ENCODE results near the gene GPR12.
A peak's percentile ranks its signal among the peaks of the same experiment; 100 is the strongest.
"Not testable (repeated sequence)": the region's sequence is repeated elsewhere in the genome, so short reads cannot be mapped to it uniquely, and the experiment has no call there.

The GPR12 gene

DNA sequence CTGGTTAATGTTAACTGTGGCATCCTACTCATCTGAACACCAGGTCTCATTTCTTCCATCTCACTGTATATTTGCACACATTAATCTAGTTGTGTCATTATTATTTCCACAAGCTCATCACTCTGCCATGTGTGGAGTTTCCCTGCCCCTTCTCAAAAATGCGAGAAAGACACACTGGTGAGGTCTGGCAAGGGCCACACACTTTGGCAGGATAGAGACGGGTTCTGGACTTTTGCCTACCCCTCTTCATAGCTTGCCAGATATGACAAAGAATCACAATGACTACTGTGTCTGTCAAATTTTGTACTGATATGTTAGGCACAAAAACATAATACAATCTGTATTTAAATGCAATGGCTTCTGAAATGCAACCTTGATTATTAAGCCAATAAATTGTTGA lies 12.9 kb downstream of the GPR12 start:
- no peak for DNase-seq (ENCODE audit: low read depth)

DNA sequence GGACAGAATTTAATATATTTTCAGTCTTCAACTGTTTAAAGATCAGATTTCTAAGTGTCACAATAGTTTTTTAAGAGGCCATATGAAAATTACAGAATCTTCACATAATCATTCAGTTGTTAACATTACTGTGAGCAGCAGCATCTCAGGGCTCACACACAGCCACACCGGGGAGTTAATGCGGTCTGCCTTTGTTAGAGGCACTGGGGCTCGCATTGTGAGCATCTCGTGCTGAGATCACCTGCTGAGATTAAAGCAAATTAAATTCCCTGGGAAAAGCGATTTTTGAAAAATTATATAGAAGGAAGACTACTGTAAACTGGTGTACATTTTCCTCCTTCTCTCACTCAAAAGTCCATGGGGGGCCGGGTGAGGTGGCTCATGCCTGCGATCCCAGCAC lies 16.6 kb downstream of the GPR12 start:
- DNase-seq (ENCODE audit: low read depth): no peak

DNA sequence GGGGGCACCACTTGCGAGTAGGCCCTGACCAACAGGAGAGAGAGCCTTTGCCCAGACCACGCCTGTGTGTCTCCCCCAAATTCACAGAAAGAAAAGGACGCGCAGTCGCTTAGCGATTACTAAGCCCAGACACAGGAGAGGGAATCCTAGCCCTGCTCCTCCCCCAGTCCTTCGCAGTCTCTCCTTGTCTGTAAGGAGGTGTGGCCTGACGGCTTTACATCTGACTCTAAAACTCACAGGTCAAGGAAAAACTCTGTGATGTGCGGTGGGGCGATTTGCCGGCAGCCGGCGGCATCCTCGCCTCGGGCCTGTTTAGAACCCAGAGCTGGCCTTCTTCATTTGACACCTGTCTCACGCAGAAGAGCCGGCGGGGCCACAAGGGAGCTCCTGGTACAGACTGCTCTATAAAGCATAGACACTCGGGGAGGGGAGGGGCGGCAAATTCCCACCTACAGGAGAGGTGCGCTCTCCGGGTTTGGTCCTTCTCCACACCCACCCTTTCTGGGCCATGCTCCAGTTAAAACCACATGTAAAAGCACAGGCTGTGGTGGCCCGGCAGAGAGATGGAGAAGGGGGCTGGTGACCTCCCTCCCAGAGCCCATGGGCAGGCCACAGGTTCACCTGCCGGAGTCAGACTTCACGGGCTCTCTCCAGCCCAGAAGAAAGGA lies 17.8 kb downstream of the GPR12 start:
- DNase-seq (ENCODE audit: low read depth): no peak

DNA sequence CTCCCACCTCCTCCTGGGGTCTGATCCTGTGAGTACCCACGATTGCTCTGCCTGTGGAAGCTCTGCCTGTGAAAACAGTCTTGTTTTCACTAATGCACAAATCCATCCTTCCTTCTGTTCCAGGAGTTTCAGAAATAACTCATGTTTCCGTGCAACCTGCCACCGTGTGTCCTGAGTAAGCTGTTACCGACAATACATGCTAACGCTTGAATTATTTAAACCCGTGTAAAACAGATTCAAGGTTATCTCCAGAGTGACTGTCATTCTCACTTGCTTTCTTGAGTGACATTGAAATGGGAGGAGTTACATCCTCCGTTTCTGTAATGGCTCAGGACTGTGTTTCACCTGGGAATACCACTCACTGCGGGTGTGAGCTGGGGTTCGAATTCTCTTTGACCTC lies 24.9 kb downstream of the GPR12 start:
- no peak for DNase-seq (ENCODE audit: low read depth)

DNA sequence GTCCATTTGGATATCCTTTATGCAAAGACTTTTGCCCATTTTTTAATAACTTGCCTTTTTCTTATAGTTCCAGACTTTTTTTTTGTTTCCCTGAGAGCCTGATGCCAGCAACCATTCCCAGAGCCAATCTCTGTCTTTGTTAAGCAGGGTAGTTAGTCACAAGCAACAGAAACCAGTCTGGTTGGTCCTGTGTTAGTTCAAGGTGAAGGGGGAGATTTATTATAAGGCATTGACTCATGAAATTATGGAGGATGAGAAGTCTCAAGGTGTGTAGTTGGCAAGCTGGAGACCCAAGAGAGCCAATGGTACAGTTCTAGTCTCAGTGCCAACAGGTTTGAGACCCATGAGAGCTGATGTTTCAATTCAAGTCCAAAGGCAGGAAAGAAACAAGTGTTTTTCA lies 33.0 kb downstream of the GPR12 start:
- no peak for DNase-seq (ENCODE audit: low read depth)

DNA sequence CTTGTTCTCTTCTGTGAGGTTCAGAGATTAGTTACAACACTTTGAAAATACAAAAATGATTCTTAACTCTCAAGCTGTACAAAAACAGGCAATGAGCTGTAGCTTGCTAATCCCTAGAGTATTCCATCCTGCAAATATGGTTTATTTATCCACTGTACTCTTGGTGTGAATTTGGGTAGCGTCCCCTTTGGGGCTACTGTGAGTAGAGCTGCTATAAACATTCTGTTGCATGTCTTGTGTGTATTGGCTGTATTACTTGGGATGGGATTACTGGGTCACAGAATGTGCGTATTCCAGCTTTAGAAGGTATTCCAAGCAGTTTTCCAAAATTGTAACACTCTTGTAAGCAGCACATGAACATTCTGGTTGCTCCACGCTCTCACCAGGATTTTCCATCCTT lies 33.5 kb downstream of the GPR12 start:
- DNase-seq (ENCODE audit: low read depth): no peak

DNA sequence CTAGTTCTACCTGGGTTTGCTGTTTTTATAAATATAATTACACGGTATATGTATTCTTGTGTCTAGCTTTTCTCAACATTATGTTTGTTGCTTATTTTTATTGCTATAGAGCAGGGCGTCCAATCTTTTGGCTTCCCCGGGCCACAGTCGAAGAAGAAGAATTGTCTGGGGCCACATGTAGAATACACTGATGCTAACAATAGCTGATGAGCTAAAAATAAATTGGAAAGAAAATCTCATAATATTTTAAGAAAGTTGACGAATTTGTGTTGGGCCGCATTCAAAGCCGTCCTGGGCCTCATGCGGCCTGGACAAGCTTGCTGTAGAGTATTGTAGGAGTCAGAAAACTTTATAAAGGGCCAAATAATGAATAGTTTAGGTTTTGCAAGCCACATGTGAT lies 33.9 kb downstream of the GPR12 start:
- DNase-seq (ENCODE audit: low read depth): no peak

DNA sequence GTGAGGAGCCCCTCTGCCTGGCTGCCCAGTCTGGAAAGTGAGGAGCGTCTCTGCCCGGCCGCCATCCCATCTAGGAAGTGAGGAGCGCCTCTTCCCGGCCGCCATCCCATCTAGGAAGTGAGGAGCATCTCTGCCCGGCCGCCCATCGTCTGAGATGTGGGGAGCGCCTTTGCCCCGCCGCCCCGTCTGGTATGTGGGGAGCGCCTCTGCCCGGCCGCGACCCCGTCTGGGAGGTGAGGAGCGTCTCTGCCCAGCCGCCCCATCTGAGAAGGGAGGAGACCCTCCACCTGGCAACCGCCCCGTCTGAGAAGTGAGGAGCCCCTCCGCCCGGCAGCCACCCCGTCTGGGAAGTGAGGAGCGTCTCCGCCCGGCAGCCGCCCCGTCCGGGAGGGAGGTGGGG lies 37.0 kb downstream of the GPR12 start:
- not testable (repeated sequence) for DNase-seq (ENCODE audit: low read depth)

DNA sequence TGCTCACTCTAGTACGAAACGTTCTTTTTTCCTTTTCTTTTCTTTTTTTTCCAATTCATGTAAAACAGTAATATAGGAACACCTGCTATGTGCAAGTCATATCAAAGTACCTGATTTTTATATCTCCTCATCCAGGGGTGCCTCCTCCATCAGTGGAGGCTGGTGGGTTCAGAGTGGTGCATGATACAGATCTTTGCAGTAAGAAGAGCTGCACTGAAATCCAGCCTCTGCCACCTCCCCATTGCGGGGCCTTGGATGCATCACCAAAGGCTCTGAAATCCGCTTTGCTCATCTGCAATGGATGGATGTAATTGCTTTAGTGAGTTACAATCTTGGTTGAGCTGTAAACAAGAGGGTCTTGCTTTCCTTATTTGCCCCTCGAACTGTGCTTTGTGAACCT lies 38.3 kb downstream of the GPR12 start:
- DNase-seq (ENCODE audit: low read depth): no peak

DNA sequence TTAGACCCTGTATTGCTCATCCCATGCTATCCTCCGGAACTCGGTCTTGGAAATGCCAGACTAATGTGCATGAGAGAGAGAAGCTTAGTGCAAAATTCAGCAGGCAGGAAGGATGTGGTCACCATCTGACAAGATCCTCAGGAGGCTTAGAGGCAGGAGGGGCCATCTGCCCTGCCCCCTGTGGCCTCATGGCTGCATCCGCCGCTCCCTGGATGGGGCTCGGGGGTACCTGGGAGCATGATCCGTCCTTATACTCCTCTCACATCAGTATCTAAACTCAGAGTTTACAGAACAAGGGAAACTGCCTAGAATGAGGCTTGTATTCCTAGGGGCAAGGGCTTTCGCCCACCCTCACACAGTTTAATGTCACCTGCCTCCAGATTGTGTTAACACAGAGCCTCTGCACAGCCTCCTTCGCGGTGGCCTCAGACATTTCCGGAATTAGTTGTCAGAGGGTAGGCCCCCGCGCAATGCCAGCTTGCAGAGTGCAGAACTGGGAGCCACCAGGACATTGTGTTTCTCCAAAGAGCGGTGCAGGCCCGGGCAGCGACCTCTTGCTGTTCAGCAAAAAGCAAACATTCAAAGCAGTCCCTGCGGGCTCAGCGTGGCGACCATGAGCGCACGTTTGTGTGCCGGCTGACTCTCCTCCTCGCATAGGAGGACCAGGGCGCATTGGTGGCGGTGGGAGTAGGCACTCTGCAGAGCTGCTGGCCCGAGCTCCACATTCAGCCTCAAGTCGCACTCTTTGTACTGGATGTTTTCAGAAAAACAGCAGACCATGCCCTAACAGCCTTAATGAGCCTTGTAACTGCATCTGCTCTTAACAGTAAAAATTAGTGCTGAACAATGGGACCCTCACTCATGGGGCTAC lies 39.1 kb downstream of the GPR12 start:
- DNase-seq (ENCODE audit: low read depth): peak; percentile 4

DNA sequence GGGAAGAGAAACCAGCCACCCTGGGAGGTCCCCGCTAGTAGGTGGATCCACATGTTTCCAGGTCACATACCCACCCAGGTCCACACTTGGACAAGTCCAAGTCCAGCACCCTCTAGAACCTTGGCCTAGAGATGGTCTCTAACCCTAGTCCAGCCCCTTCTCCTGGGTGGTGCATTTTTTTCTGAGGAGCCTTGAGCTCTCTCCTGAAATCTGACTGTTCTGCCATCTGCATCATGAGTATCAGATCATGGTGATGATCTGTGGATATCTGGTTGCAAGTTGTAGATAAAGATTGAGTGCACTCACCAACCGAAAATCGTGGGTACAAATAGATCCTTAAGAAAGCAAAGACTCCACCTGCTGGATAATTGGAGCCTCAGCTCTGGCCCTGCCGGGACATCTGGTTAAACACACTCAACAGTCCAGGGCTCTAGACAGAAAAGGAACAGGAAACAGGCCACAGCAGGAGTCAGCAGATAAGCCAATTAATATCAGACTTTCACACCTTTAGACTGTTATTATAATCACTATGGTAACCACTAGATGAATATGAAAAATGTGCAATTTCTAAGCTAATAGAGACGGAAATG lies 41.1 kb downstream of the GPR12 start:
- no peak for DNase-seq (ENCODE audit: low read depth)

DNA sequence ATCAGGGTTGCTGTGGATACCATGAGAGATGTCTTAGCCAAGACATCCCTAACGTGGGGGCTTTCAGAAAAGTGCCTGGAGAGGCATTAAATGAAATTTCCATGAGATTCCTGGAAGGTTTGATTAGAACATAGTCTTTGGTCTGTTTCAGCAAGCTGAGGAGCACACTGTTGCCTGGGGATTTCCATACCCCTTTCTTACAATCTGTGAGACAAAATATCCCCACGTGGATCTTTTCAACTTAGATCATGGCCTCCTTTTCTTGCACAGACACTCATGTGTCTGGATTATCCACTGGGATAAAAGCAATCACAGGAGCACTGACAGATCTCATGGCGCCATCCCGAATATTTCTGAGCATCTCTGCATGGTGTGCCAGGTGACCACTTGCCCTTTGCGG lies 41.7 kb downstream of the GPR12 start:
- DNase-seq (ENCODE audit: low read depth): no peak

DNA sequence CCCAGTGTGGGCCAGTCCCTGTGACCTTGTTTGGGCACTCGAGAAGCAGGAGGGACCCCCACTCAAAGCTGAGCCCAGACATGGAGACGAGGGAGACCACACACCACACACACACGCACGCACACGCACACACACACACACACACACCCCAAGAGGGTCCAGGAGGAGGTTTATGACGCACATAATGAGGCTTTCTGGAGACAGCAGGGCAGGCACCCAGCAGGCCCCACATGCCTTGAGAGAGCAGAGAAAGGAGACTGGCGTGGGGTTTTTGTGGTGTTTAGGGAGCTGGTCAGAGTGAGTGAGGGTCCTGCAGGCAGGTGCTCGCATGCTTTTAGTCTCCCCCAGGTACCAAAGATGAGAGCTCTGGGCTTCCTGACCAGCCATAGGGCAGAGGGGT lies 42.4 kb downstream of the GPR12 start:
- DNase-seq (ENCODE audit: low read depth): no peak

DNA sequence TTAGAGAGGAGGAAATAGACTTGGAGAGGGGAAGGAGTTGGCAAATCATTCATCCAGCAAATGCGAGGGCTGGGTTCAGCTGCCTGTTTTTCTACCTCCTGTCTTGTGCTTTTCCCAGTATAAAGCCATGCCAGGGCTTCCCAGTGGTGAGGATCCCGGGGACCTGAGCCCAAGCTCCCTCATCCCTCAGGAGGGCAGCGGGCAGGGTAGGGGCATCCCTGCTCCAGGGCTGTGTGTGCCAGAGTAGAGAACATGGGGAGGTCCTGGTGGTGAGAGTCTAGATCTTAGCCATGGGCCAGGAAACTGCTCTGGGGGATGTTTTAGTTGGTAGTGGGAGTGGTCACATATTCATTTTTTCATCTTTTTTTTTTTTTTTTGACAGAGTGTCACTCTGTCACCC lies 43.6 kb downstream of the GPR12 start:
- DNase-seq (ENCODE audit: low read depth): no peak

DNA sequence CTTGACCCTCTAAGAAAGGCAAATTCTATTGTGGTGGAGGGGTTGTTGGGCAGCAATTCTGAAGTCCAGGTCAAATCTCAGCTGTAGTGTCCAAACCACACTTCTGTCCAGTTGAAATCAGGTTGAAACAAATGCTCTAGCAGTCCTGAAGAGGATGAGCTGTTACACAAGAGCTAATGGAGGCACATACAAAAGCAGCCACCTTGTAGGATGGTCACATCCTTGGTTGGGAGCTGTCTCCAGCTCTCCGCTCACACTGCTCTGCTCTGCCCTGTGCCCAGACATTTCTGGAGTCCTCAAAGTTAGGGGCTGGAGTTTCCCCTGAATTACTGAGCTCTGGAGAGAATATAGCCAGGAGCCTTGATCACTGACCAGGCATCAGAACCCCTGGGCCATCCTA lies 47.2 kb downstream of the GPR12 start:
- no peak for DNase-seq (ENCODE audit: low read depth)

DNA sequence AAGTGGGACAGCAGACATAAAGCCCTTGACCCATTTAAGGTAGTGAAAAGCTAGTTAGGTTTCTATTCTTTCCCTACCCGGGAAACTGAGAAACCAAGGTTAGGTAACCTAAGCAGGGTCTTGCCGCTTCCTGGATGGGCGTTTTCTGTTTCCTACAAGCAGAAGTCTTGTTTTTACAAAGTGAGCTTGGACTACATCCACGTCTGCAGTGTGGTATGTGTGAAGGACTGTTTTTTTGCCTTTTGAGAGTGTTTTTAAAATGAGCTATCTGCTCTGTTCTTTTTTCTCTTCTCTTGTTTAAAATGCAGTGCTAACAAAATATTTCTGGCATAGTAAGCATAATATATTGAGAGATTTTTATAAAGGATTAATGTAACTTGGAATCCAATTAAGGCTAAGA lies 49.4 kb downstream of the GPR12 start:
- DNase-seq (ENCODE audit: low read depth): no peak

DNA sequence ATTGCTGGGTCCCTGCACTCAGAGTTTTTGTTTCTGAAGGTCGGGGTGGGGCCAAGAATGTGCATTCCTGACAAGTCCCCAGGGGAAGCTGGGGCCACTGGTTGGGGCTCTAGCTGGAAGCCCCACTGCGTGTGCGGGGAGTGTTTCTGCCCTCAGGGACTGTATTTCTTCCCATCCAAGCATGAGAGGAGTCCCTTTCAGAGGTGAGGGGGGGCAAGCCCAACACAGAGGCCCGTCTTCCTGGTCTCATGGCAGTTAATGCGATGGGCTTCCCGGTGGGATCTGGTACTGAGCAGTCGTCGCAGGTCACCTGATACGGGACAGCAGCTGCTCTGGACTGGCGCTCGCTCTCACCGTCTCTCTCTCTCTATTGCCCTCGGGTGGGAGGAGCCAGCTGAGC lies 50.4 kb downstream of the GPR12 start:
- DNase-seq (ENCODE audit: low read depth): no peak

DNA sequence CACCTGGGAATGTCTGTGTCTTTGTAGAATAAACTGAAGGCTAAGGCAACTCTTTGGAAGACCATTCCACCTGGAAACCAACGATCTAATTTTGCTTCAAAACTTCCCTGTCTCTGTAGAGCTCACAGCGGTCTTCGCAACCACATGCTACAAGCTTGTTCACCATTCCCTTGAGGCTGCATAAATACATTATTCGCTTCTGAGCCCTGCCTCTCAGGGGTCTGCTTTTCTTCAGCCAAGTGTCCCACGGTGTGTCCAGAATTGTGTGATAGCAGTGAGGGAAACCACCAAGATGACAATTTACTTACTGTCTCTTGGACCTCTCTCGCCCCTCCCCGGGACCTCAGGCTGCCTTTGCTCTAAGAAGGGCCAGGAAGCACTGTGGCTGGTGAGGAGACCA lies 51.1 kb downstream of the GPR12 start:
- no peak for DNase-seq (ENCODE audit: low read depth)

DNA sequence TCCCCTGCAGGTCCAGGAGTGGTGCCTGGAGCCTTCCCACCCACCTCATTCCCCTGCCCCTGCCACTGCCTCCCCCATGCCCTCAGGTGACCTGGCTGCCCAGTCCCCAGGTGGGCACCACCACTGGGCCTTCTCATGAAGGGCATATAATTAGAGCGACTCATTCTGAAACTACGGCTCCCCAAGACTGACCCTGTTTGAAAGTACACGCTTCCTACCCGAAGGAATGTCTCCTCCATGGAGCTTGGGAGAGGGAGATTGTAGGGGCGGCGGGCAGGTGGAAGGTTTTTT lies 52.6 kb downstream of the GPR12 start:
- DNase-seq (ENCODE audit: low read depth): no peak

DNA sequence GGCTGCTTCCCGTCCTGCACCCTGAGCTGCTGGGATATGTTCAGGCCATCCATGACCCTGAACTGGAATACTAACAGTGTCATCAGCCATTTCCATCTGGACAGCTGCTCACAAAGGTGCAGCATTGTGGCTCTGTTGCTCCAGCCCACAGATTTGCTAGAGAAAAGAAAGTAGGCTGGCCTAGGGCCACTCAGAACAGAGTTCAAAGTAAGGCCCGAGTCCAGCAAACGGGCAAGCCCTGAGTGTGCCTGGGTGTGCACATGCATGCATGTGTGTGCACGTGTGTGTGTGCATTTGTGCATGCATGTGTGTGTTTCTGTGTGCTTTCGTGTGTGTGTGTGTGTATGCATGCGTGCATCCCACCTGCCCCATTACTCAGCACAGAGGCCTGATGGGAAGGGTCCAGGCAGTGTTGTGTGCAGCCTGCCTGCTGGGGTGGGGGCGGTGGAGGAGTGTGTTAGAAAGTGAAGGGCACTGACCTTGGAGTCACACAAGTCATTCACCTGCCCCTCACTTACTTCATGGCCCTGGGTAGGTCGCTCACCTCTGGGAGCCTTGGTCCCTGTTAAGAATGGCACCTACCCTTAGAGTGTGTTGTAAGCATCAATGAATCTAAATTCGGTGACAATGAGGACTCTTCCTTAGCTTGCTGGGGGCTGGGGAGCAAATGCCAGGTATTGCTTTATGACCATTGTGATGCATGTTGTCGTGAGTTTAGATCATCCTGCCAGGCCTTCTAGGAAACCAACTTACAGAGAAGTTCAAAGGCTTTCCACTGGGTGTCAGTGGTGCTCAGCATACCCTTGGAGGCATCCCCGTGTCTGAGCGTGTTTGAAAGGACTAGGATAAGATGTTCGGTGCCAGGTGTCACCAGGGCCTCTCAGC lies 53.2 kb downstream of the GPR12 start:
- DNase-seq (ENCODE audit: low read depth): peak; percentile 5

DNA sequence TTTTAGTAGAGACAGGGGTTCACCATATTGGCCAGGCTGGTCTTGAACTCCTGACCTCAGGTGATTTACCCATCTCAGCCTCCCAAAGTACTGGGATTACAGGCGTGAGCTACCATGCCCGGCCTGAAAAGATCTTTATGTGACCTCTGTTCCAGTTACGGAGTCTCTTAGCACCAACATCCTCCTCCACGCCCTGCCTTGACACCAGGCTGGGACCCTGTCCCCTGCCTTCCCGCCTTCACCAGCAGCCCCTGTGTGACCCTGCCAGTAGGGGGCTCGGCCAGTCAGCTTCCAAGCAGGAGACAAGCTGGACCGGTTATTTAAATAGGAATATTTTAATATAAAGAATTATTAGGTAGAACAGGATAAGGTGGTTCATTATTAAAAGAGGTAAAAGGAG lies 54.2 kb downstream of the GPR12 start:
- DNase-seq (ENCODE audit: low read depth): no peak

DNA sequence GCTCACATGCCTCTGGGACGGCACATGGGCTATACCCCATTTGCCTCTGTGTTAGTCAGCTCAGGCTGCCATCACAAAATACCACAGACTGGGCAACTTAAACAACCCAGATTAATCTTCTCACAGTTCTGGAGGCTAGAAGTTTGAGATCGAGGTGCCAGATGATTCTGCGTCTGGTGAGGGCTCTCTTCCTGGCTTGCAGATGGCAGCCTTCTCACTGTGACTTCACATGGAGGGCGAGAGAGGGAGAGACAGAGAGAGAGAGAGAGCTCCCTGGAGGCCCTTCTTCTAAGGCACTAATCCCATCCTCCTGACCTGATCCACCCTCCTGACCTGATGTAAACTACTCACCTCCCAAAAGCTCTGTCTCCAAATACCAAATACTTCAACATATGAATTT lies 55.0 kb downstream of the GPR12 start:
- DNase-seq (ENCODE audit: low read depth): no peak
